ENCODE measurements around the gene HHATL.

HHATL gene

GRCh38 chr3:42681361-42682038 lies 21.1 kb downstream of the HHATL start:
- TF ChIP-seq CTCF (IDR thresholded peaks at IDR 0.05): no peak
- Histone ChIP-seq H3K4me3 (no peak overlapping the region), H3K27ac (no peak overlapping the region)
- no peak for DNase-seq (ENCODE audit: low spot score)

- no peak for TF ChIP-seq CTCF (IDR thresholded peaks at IDR 0.05)
- DNase-seq (ENCODE audit: low spot score): no peak
- H3K27ac ChIP-seq: no peak overlapping the region
- H3K4me3 ChIP-seq: no peak overlapping the region
Measured at GRCh38 chr3:42680806-42681205, 21.8 kb downstream of the HHATL start.

DNA sequence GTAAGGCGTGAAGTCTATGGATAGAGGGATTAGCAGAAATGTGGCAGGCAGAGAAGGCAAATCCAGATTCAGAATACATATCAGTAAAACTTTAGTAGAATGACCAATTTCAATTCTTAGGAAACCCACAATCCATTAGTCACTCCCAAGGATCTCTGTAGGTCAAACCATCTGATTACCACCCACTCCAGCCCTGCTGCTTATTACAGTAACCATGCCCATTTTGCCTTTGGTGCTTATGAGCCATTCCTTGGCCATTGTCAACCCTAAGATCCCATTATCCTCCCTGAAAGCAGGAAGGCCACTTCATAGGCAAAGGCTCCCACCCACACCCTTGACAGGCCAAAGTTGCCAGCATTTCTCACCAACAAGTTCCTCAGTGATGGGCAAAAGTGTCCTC lies 22.3 kb downstream of the HHATL start:
- H3K4me3 ChIP-seq: no peak overlapping the region
- H3K27ac ChIP-seq: no peak overlapping the region
- TF ChIP-seq CTCF (IDR thresholded peaks at IDR 0.05): no peak
- DNase-seq (ENCODE audit: low spot score): no peak

DNA sequence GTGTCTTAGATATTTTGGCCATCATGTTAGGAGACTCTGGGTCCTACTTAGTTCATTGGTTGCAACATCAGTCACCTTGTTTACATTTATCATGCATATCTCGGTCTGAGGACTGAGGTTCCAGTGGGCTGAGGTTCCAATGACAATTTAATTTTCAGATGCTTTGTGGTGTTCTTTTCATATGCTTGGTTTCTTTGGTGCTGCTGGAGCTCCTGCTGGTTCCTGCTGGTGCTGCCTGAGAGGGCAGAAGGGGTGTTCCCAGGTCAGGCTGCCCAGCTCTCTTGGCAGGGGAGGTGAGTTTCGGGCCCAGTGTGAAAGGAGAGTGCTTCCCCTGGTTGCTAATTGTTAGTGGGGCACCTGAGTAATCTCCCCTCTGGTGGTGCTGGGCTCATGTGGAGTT lies 24.2 kb downstream of the HHATL start:
- no peak overlapping the region for H3K4me3 ChIP-seq
- TF ChIP-seq CTCF (IDR thresholded peaks at IDR 0.05): no peak
- DNase-seq (ENCODE audit: low spot score): no peak
- H3K27ac ChIP-seq: no peak overlapping the region

DNA sequence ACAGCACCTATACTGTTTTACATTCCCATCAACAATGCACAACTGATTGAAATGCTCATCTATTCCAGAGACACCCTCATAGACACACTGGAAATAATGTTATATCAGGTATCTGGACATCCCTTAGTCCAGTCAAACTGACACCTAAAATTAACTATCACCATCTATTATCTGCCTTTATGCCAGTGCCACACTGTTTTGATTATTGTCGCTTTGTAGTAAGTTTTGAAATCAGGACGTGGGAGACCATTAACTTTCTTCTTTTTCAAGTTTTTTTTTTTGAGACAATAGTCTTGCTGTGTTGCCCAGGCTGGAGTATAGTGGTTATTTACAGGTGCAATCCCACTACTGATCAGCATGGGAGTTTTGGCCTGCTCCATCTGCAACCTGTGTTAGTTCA lies 26.7 kb downstream of the HHATL start:
- no peak for DNase-seq (ENCODE audit: low spot score)
- TF ChIP-seq CTCF (IDR thresholded peaks at IDR 0.05): no peak
- Histone ChIP-seq H3K4me3 (no peak overlapping the region), H3K27ac (no peak overlapping the region)

DNA sequence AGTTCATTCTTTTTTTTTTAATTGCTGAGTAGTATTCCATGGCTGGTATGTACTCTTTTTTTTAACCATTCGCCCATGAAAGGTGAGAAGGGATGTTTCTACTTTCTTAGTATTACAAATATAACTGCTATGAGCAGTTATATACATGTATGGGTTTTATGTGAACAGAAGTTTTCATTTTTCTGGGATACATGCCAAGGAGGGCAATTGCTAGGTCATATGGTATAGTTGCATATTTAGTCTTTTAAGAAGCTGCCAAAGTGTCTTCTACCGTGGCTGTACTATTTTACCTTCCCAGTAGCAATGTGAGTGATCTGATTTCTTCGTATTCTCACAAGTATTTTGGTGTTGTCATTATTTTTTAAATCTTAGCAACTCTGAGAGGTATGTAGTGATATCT lies 28.5 kb downstream of the HHATL start:
- H3K4me3 ChIP-seq: no peak overlapping the region
- H3K27ac ChIP-seq: no peak overlapping the region
- no peak for DNase-seq (ENCODE audit: low spot score)
- no peak for TF ChIP-seq CTCF (IDR thresholded peaks at IDR 0.05)

DNA sequence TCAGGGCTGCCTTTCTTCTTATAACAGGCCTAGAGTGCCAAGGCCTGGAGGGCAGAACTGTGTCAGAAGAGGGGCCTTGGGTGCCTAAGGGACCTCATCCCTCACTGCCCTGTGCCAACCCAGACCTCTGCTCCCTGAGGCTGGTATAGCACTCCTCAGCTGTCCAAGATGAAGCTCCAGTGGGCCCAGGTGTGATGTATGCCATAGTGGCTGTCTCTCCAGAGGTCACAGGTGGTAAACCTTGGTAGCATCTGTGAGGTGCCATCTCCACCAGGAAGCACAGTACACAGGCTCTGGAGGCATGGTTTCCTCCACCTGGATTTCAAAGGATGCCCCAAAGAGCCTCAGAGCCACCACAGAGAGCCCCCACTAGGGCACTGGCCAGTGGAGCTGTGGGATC lies 29.5 kb downstream of the HHATL start:
- no peak for DNase-seq (ENCODE audit: low spot score)
- no peak overlapping the region for H3K27ac ChIP-seq

More for the DNA sequence above, 29.5 kb downstream of the HHATL start:
- no peak overlapping the region for H3K4me3 ChIP-seq
- no peak for TF ChIP-seq CTCF (IDR thresholded peaks at IDR 0.05)

Measured in coronary artery (tissue), 2 donors.